Activated CD4-positive, alpha-beta T cell treated with anti-CD3 and anti-CD28 coated beads, Interleukin-2, Interleukin-4, amounts not matched to agents 100 ng/mL and 50 ng/mL, durations not matched to agents 16 hours and 8 hours (primary cell): Measurements from ENCODE around the gene SAC3D1.
A peak's percentile ranks its signal among the peaks of the same experiment; 100 is the strongest.

Experiments
- DNase-seq: peaks from one replicate; pipeline ENCODE4 v3.0.0-alpha.2; 2020; ENCODE audit warnings: low spot score

Gene SAC3D1

GRCh38 chr11:65059959-65060824 is 19.2 kb downstream of the SAC3D1 start:
- no peak for DNase-seq

GRCh38 chr11:65060913-65061408 is 20.0 kb downstream of the SAC3D1 start:
- no peak for DNase-seq

GRCh38 chr11:65063532-65063931 is 22.5 kb downstream of the SAC3D1 start:
- DNase-seq: no peak

GRCh38 chr11:65064847-65065240 is 23.8 kb downstream of the SAC3D1 start:
- DNase-seq: no peak

GRCh38 chr11:65065851-65066250 is 24.8 kb downstream of the SAC3D1 start:
- no peak for DNase-seq

- DNase-seq: no peak
These were observed 25.3 kb downstream of the SAC3D1 start for GRCh38 chr11:65066315-65066714.

- no peak for DNase-seq
These were observed 25.8 kb downstream of the SAC3D1 start for GRCh38 chr11:65066805-65067291.

- DNase-seq: no peak
These were observed 26.4 kb downstream of the SAC3D1 start for GRCh38 chr11:65067446-65067845.

GRCh38 chr11:65069217-65069616 is 28.2 kb downstream of the SAC3D1 start:
- DNase-seq: no peak

- DNase-seq: no peak
These were observed 31.1 kb downstream of the SAC3D1 start for GRCh38 chr11:65071907-65072630.

- no peak for DNase-seq
These were observed 31.6 kb downstream of the SAC3D1 start for GRCh38 chr11:65072631-65072966.

GRCh38 chr11:65077451-65077850 is 36.4 kb downstream of the SAC3D1 start:
- DNase-seq: no peak

GRCh38 chr11:65078151-65078550 is 37.1 kb downstream of the SAC3D1 start:
- DNase-seq: peak; percentile 59

- DNase-seq: no peak
These were observed 37.9 kb downstream of the SAC3D1 start for GRCh38 chr11:65078786-65079342.

GRCh38 chr11:65083134-65083833 is 42.3 kb downstream of the SAC3D1 start:
- DNase-seq: no peak

- DNase-seq: peak; percentile 96
These were observed 43.0 kb downstream of the SAC3D1 start, which contains the start of the genes CDCA5 and ZFPL1 for GRCh38 chr11:65083834-65084597. Gene CDCA5, minus strand, starts transcription at chr11:65084040. Its CDS starts 62 bp downstream, at chr11:65083978. Gene ZFPL1, plus strand, starts transcription at chr11:65084222. Its CDS starts 477 bp downstream, at chr11:65084699.

- no peak for DNase-seq
These were observed 43.8 kb downstream of the SAC3D1 start for GRCh38 chr11:65084598-65085375.

- no peak for DNase-seq
These were observed 44.4 kb downstream of the SAC3D1 start for GRCh38 chr11:65085446-65085845.

- DNase-seq: no peak
These were observed 45.8 kb downstream of the SAC3D1 start for GRCh38 chr11:65086809-65087208.

GRCh38 chr11:65087216-65087615 is 46.2 kb downstream of the SAC3D1 start:
- no peak for DNase-seq
